HG03520 (cell line): ENCODE results near the gene CRADD.
"Not testable (repeated sequence)": the region's sequence is repeated elsewhere in the genome, so short reads cannot be mapped to it uniquely, and the experiment has no call there.

Source experiments
- ATAC-seq: cut with Tn5 transposase; IDR thresholded peaks from one replicate; pipeline ENCODE4 v1.9.1; 2021; ENCODE audit warnings: mild to moderate bottlenecking, moderate library complexity; ENCODE audit not compliant: unreplicated experiment

The CRADD gene

DNA sequence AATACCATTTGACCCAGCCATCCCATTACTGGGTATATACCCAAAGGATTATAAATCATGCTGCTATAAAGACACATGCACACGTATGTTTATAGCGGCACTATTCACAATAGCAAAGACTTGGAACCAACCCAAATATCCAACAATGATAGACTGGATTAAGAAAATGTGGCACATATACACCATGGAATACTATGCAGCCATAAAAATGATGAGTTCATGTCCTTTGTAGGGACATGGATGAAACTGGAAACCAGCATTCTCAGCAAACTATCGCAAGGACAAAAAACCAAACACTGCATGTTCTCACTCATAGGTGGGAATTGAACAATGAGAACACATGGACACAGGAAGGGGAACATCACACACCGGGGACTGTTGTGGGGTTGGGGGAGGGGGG, 104.8 kb downstream of the CRADD start:
- ATAC-seq = not testable (repeated sequence)

DNA sequence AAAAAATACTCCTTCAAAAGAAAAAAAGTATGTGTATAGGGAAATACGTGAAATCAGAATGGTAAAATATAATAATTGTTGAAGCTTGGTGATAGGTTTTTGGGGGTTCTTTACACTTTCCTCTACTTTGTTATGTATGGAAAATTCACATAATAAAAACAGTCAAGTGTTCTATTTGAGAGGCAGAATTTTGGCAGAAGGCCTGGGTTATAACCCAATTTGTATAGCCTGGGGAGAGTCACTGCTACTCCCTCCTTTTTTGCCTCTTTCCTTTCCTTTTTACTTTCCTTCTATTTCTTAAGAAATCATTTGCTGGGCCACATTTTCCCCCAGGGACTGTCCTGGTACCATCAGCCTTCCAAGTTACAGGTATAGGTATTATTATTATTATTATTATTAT, 105.7 kb downstream of the CRADD start:
- no peak for ATAC-seq

DNA sequence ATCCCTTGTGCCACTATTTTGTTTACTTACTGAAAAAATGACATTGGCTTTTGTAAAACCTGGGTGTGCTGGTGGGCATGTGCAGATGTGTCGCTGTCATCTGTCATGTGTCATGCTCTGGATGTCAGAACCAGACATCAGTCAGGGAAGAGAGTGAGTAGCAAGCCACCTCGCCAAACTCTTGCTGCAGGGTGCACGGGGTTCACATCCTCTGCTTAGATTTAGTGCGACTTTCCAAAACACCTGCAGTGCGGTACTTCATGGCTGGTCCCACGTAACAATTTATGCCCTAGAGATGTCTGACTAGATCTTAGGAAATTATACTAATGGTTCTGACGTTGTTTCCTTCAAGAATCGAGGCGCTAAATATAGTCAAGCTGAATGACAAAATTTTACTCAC, 106.7 kb downstream of the CRADD start:
- ATAC-seq = no peak

- no peak for ATAC-seq
These were observed 107.3 kb downstream of the CRADD start for GRCh38 chr12:93784339-93785086.

GRCh38 chr12:93785249-93786010, 108.3 kb downstream of the CRADD start:
- no peak for ATAC-seq

DNA sequence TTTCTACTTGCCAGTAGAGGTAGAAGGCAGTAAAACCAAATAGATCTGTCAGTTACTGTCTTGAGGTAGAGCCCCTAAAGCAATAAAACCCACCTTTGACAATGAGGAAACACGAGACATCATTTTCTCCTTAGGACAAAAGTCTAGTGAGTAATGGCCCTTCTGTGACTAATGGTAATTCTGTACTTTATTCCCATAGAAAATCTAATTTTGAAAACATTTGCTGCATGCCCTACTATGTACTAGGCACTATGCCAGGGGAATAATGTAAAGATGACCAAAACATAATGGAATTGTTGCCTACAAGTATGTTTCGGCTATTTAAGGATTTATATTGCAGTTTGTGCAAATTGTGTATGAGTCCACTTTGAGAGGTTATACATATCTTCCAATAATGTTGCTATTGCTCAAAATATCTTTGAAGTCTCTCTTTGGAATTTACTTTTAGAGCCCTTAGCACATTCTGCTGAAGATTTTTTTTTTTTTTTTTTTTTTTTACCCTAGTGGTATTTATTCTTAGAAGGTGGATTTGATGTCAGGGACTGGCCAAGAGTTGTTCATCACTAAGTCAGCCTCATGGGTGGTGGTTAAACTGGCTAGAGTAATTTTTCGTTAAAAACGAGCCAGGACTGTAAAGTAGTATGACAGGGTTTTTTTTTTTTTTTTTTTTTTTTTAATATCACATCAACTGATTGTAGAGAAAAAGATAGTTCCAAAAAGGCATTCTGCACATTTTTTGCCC, 109.7 kb downstream of the CRADD start:
- ATAC-seq = no peak

- ATAC-seq = no peak
These were observed 111.7 kb downstream of the CRADD start for GRCh38 chr12:93788853-93789252.

DNA sequence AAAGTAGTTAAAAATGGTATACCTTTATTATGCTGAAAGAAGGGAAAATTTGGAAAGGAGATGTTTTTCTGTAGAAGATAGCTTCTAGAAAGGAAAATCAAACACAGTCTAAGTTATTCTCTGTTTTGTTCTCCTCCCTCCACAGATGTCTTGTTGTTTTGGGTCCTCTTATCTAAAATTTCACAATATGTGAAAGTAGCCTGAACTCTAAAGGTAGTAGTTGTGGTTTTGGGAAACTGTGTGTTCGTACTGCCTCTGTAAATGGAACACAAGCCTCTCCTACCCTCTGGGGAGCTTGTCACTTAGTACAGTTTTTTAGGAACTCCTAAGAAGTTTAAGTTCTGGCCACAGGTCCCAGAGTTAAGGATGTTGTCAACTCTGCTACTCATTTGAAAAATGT, 112.6 kb downstream of the CRADD start:
- no peak for ATAC-seq

GRCh38 chr12:93790472-93791152, 113.4 kb downstream of the CRADD start:
- no peak for ATAC-seq

- ATAC-seq = no peak
These were observed 115.8 kb downstream of the CRADD start for GRCh38 chr12:93793007-93793406.

DNA sequence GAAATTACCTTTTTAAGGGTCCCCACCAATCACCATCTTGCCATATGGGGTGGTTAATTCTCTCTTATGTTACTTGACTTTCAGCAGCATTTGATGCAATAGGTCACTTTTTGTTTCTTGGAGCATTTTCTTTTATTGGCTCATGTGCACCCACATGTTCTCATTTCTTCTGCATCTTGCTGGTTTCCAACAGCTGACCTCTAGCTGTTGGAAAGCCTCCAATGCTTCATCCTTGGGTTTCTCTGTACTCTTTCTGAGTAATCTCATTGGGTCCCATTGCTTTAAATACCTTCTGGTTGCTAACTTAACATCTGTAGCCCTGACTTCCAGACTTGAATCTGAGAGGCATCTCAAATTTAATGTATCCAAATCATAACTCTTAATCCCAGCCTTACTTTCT, 116.8 kb downstream of the CRADD start:
- ATAC-seq = no peak

DNA sequence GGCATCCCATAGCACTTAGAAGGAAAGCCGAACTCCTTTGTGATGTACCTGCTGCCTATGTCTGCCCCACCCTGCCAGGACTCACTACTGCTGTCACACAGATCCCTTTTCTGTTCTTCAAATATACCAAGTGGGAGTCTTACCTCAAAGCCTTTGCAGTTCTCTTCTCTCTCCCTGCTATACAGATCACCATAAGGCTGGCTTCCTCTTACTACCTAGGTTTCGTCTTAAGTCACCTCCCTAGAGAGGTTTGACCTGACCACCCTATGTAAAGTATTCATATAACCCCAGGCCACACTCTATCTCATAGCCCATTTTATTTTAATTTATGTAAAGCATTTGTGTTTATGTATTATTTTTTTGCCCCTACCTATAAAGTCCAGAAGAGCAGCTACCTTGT, 117.6 kb downstream of the CRADD start:
- no peak for ATAC-seq

DNA sequence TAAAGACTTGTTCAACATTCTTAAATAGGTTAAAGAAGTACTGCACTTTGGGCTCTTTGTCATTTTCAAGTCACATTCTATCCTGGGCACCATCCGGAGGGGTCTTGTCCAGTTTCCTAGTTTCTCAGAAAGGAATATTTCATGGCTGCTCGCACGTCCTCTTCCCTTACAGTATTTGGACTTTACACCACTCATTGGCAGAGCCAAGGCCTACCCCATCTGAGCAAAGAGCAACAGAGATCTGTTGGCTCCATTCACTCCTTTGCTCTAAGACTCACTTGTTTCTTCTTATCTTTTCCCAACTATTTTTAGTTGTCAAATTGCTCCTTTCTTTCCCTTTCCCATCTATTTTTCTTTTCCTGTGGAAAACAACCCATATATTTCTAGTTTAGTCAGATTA, 118.2 kb downstream of the CRADD start:
- no peak for ATAC-seq

GRCh38 chr12:93796729-93797128, 119.6 kb downstream of the CRADD start:
- no peak for ATAC-seq

- no peak for ATAC-seq
These were observed 121.3 kb downstream of the CRADD start for GRCh38 chr12:93798279-93799151.

- not testable (repeated sequence) for ATAC-seq
These were observed 124.5 kb downstream of the CRADD start for GRCh38 chr12:93801666-93802065.

DNA sequence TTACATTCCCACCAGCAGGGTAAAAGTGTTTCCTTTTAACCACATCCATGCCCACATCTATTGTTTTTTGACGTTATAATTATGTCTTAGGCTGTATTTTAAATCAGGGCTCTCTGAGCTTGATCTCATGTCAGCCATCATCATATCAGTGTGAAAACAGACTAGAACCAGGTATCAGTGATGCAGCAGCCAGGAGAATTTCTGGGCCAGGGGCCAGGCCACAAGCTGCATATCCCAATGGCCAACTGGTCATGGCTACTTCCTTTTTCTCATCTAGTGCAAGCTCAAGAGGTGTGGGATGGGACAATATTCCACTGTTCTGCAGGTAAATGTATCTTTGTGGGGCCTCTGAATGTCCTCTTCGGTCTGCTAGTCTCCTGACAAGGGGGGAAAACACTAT, 125.1 kb downstream of the CRADD start:
- ATAC-seq = no peak

DNA sequence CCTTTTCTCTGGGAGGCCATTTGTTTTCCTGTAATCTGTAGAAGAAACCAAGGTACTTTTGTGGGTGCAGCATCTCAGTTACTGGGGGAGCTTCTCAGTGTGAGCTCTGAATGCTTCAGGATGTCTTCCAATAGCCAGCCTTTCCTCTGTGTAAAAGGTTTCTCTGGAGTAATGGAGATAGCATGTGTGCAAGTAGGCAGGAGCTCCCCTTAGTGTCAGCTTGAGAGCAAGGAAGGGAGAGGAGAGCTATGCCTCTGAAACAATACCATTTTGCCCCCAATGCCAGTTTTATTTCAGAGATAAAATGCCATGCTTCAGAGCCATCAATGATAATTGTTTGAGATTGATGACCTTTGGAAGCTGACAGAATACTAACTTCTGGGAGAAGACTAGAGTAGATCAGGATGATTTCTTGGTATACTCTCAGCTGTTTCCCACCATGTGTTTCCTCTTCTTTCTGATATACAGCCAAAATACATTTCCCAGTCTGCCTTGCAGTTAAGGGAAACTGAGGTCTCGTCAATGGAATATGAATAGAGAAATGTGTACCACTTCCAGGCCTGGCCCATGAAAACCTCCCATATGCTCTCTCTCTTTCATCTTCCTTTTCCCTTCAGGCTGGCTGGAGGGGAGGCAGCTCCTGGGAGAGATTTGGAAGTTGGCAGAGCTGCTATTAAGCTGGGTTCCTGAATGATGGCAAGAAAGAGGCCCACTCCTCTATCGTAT, 125.7 kb downstream of the CRADD start:
- ATAC-seq = no peak

- no peak for ATAC-seq
These were observed 126.2 kb downstream of the CRADD start for GRCh38 chr12:93803424-93803807.
